Measurements from ENCODE around the gene IL2RA.
"Not testable (repeated sequence)": the region's sequence is repeated elsewhere in the genome, so short reads cannot be mapped to it uniquely, and the experiment has no call there.

IL2RA gene

GRCh38 chr10:6108072-6108471 is 45.9 kb upstream of the IL2RA start:
- TF ChIP-seq ZNF70 (CRISPR knock-in tag; IDR thresholded peaks at IDR 0.05), result no peak
- ATAC-seq, result no peak

GRCh38 chr10:6107616-6108015 is 45.4 kb upstream of the IL2RA start:
- ATAC-seq, result not testable (repeated sequence)

- ATAC-seq, result no peak
- TF ChIP-seq CREB5 (CRISPR knock-in tag; IDR thresholded peaks at IDR 0.05; ENCODE audit: low read depth) (no peak), SNAI2 (CRISPR knock-in tag; IDR thresholded peaks at IDR 0.05) (no peak), ESRRG (CRISPR knock-in tag; IDR thresholded peaks at IDR 0.05) (no peak), RARB (CRISPR knock-in tag; IDR thresholded peaks at IDR 0.05) (no peak), CSRNP3 (CRISPR knock-in tag; IDR thresholded peaks at IDR 0.05) (no peak), TCF4 (CRISPR knock-in tag; IDR thresholded peaks at IDR 0.05; ENCODE audit: borderline replicate concordance) (no peak), TOX (CRISPR knock-in tag; IDR thresholded peaks at IDR 0.05; ENCODE audit: borderline replicate concordance) (no peak), ZFP3 (CRISPR knock-in tag; IDR thresholded peaks at IDR 0.05) (no peak), POU6F1 (CRISPR knock-in tag; IDR thresholded peaks at IDR 0.05; ENCODE audit: borderline replicate concordance, low read depth) (no peak), CSDC2 (CRISPR knock-in tag; IDR thresholded peaks at IDR 0.05) (no peak), ARNTL (CRISPR knock-in tag; IDR thresholded peaks at IDR 0.05; ENCODE audit: borderline replicate concordance, low read depth) (no peak), PPARA (CRISPR knock-in tag; IDR thresholded peaks at IDR 0.05; ENCODE audit: borderline replicate concordance) (no peak), ZFP30 (CRISPR knock-in tag; IDR thresholded peaks at IDR 0.05) (no peak), ZNF565 (CRISPR knock-in tag; conservative IDR thresholded peaks at IDR 0.05; ENCODE audit: low read depth) (no peak), BACH2 (CRISPR knock-in tag; IDR thresholded peaks at IDR 0.05; ENCODE audit: borderline replicate concordance) (no peak), ZNF8 (CRISPR knock-in tag; IDR thresholded peaks at IDR 0.05) (no peak), PATZ1 (CRISPR knock-in tag; IDR thresholded peaks at IDR 0.05; ENCODE audit: borderline replicate concordance) (no peak), OSR1 (CRISPR knock-in tag; IDR thresholded peaks at IDR 0.05) (no peak), ISL1 (CRISPR knock-in tag; IDR thresholded peaks at IDR 0.05) (no peak), ZNF70 (CRISPR knock-in tag; IDR thresholded peaks at IDR 0.05) (no peak)
These were observed 41.4 kb upstream of the IL2RA start for GRCh38 chr10:6103591-6103990.

- no peak for ATAC-seq
- no peak for TF ChIP-seq GLIS3 (CRISPR knock-in tag; IDR thresholded peaks at IDR 0.05)
- no peak for TF ChIP-seq BACH2 (CRISPR knock-in tag; IDR thresholded peaks at IDR 0.05; ENCODE audit: borderline replicate concordance)
- TF ChIP-seq ZFP30 (CRISPR knock-in tag; IDR thresholded peaks at IDR 0.05), result no peak
- no peak for TF ChIP-seq ZC3H10 (CRISPR knock-in tag; IDR thresholded peaks at IDR 0.05)
- no peak for TF ChIP-seq ISL1 (CRISPR knock-in tag; IDR thresholded peaks at IDR 0.05)
- TF ChIP-seq OSR1 (CRISPR knock-in tag; IDR thresholded peaks at IDR 0.05), result no peak
- TF ChIP-seq CSRNP3 (CRISPR knock-in tag; IDR thresholded peaks at IDR 0.05), result no peak
- TF ChIP-seq CSDC2 (CRISPR knock-in tag; IDR thresholded peaks at IDR 0.05), result no peak
- no peak for TF ChIP-seq TCF4 (CRISPR knock-in tag; IDR thresholded peaks at IDR 0.05; ENCODE audit: borderline replicate concordance)
- no peak for TF ChIP-seq TOX (CRISPR knock-in tag; IDR thresholded peaks at IDR 0.05; ENCODE audit: borderline replicate concordance)
- TF ChIP-seq ESRRG (CRISPR knock-in tag; IDR thresholded peaks at IDR 0.05), result no peak
- TF ChIP-seq SNAI2 (CRISPR knock-in tag; IDR thresholded peaks at IDR 0.05), result no peak
- no peak for TF ChIP-seq ZNF8 (CRISPR knock-in tag; IDR thresholded peaks at IDR 0.05)
- no peak for TF ChIP-seq RARB (CRISPR knock-in tag; IDR thresholded peaks at IDR 0.05)
These were observed 40.0 kb upstream of the IL2RA start for GRCh38 chr10:6102128-6102527.

All from SK-N-SH treated with all-trans-retinoic acid at 6 μM for 48 hours (cell line).